Stimulated activated effector memory CD8-positive, alpha-beta T cell treated with anti-CD3 and anti-CD28 coated beads, Interleukin-12 subunit alpha, Interleukin-12 subunit beta, amount 100 ng/mL, for 72 hours (primary cell): Measurements from ENCODE around the gene ZNF682.
"Not testable (repeated sequence)": the region's sequence is repeated elsewhere in the genome, so short reads cannot be mapped to it uniquely, and the experiment has no call there.

Source experiments
- ATAC-seq: fragments of 150-1000 bp; cut with Tn5 transposase; 2 replicates; pipeline ENCODE4 v1.10.0; 2021
- DNase-seq, 2 donors: peaks; one replicate each; pipeline ENCODE4 v3.0.0; 2021 to 2022; ENCODE audit warnings: low spot score in 2 of 2
- H3K27ac Mint-ChIP-seq: one replicate; pipeline ENCODE4 v1.8.0; 2022; ENCODE audit warnings: mild to moderate bottlenecking, mixed read lengths
- H3K36me3 Mint-ChIP-seq: one replicate; pipeline ENCODE4 v1.8.0; 2022; ENCODE audit warnings: mild to moderate bottlenecking, mixed read lengths
- H3K4me1 Mint-ChIP-seq: one replicate; pipeline ENCODE4 v1.8.0; 2022; ENCODE audit warnings: mixed read lengths
- H3K4me3 Mint-ChIP-seq: one replicate; pipeline ENCODE4 v1.8.0; 2022; ENCODE audit warnings: mild to moderate bottlenecking, mixed read lengths
- H3K9me3 Mint-ChIP-seq: one replicate; pipeline ENCODE4 v1.8.0; 2022; ENCODE audit warnings: mixed read lengths

Gene ZNF682

GRCh38 chr19:20039203-20039723 is at the start of gene ZNF682:
TSS of gene ZNF682 (minus strand) at chr19:20039505. CDS start at chr19:20039345, 160 bp downstream.
- Mint-ChIP-seq H3K4me1 (peaks cover 6% of the 10 kb centered on the region), H3K27ac (peak within 1 kb of the TSS; percentile 87), H3K4me3 (peak within 1 kb of the TSS; percentile 84), H3K36me3 (peaks cover 6% of the 10 kb centered on the region), H3K9me3 (no peaks in the 10 kb centered on the region)
- DNase-seq, result peak; percentile 85 to 96
- peak; percentile 99 for ATAC-seq

- not testable (repeated sequence) for H3K4me3 Mint-ChIP-seq, H3K9me3 Mint-ChIP-seq, ATAC-seq, DNase-seq, H3K27ac Mint-ChIP-seq, H3K4me1 Mint-ChIP-seq, H3K36me3 Mint-ChIP-seq
These were observed 43.6 kb upstream of the ZNF682 start for GRCh38 chr19:20082876-20083275.

- not testable (repeated sequence) for DNase-seq, H3K27ac Mint-ChIP-seq, ATAC-seq, H3K9me3 Mint-ChIP-seq, H3K4me1 Mint-ChIP-seq, H3K4me3 Mint-ChIP-seq, H3K36me3 Mint-ChIP-seq
These were observed 43.0 kb upstream of the ZNF682 start for GRCh38 chr19:20082232-20082833.

- Mint-ChIP-seq H3K9me3 (no peaks in the 10 kb centered on the region), H3K4me3 (no peak overlapping the region), H3K4me1 (peaks cover 5% of the 10 kb centered on the region), H3K36me3 (peaks cover 6% of the 10 kb centered on the region), H3K27ac (no peak overlapping the region)
- no peak for ATAC-seq
- DNase-seq, result no peak
These were observed 41.4 kb upstream of the ZNF682 start for GRCh38 chr19:20080656-20081055.

GRCh38 chr19:20079476-20079875 is 40.2 kb upstream of the ZNF682 start:
- peak overlapping the region; percentile 91 for H3K4me3 Mint-ChIP-seq
- H3K9me3 Mint-ChIP-seq, result no peaks in the 10 kb centered on the region
- ATAC-seq (no peak), DNase-seq (no peak)
- H3K4me1 Mint-ChIP-seq, result peaks cover 5% of the 10 kb centered on the region
- no peak overlapping the region for H3K27ac Mint-ChIP-seq
- peaks cover 6% of the 10 kb centered on the region for H3K36me3 Mint-ChIP-seq

- H3K4me1 Mint-ChIP-seq, result peaks cover 5% of the 10 kb centered on the region
- no peaks in the 10 kb centered on the region for H3K9me3 Mint-ChIP-seq
- ATAC-seq, result no peak
- peak overlapping the region; percentile 54 for H3K27ac Mint-ChIP-seq
- H3K36me3 Mint-ChIP-seq, result peaks cover 6% of the 10 kb centered on the region
- DNase-seq, result peak in 1 of 2 donors; percentile 49
- peak overlapping the region; percentile 91 for H3K4me3 Mint-ChIP-seq
These were observed 39.3 kb upstream of the ZNF682 start for GRCh38 chr19:20078581-20079031.

GRCh38 chr19:20077791-20078463 is 38.6 kb upstream of the ZNF682 start, which contains the start of gene ZNF90:
TSS of gene ZNF90 (plus strand) at chr19:20078000. CDS start at chr19:20078133, 133 bp downstream.
- Mint-ChIP-seq H3K36me3 (peaks cover 6% of the 10 kb centered on the region), H3K9me3 (no peaks in the 10 kb centered on the region), H3K4me3 (peak within 1 kb of the TSS; percentile 91), H3K27ac (peak within 1 kb of the TSS; percentile 54), H3K4me1 (peaks cover 5% of the 10 kb centered on the region)
- DNase-seq (peak; percentile 63 to 87), ATAC-seq (peak; percentile 99)

GRCh38 chr19:20072936-20073335 is 33.6 kb upstream of the ZNF682 start:
- H3K4me3 Mint-ChIP-seq, result no peak overlapping the region
- no peak for ATAC-seq
- no peaks in the 10 kb centered on the region for H3K36me3 Mint-ChIP-seq
- no peak for DNase-seq
- H3K4me1 Mint-ChIP-seq, result no peaks in the 10 kb centered on the region
- H3K9me3 Mint-ChIP-seq, result no peaks in the 10 kb centered on the region
- no peak overlapping the region for H3K27ac Mint-ChIP-seq

GRCh38 chr19:20070691-20071090 is 31.4 kb upstream of the ZNF682 start:
- DNase-seq (no peak), ATAC-seq (no peak)
- H3K4me3 Mint-ChIP-seq, result no peak overlapping the region
- no peaks in the 10 kb centered on the region for H3K36me3 Mint-ChIP-seq
- no peaks in the 10 kb centered on the region for H3K9me3 Mint-ChIP-seq
- H3K4me1 Mint-ChIP-seq, result no peaks in the 10 kb centered on the region
- no peak overlapping the region for H3K27ac Mint-ChIP-seq

GRCh38 chr19:20068559-20068958 is 29.3 kb upstream of the ZNF682 start:
- not testable (repeated sequence) for DNase-seq, H3K4me3 Mint-ChIP-seq, H3K36me3 Mint-ChIP-seq, H3K4me1 Mint-ChIP-seq, ATAC-seq, H3K27ac Mint-ChIP-seq, H3K9me3 Mint-ChIP-seq

- no peak overlapping the region for H3K4me3 Mint-ChIP-seq
- H3K4me1 Mint-ChIP-seq, result no peaks in the 10 kb centered on the region
- no peak for ATAC-seq
- no peaks in the 10 kb centered on the region for H3K9me3 Mint-ChIP-seq
- no peak overlapping the region for H3K27ac Mint-ChIP-seq
- H3K36me3 Mint-ChIP-seq, result no peaks in the 10 kb centered on the region
- no peak for DNase-seq
These were observed 28.6 kb upstream of the ZNF682 start for GRCh38 chr19:20067943-20068342.

- DNase-seq, result no peak
- Mint-ChIP-seq H3K9me3 (no peaks in the 10 kb centered on the region), H3K4me3 (no peak overlapping the region), H3K4me1 (no peaks in the 10 kb centered on the region), H3K36me3 (no peaks in the 10 kb centered on the region), H3K27ac (no peak overlapping the region)
- no peak for ATAC-seq
These were observed 27.6 kb upstream of the ZNF682 start for GRCh38 chr19:20066861-20067260.

GRCh38 chr19:20060282-20060681 is 21.0 kb upstream of the ZNF682 start:
- ATAC-seq, result no peak
- no peaks in the 10 kb centered on the region for H3K9me3 Mint-ChIP-seq

GRCh38 chr19:20058738-20059137 is 19.4 kb upstream of the ZNF682 start:
- not testable (repeated sequence) for H3K4me1 Mint-ChIP-seq, DNase-seq, H3K27ac Mint-ChIP-seq, ATAC-seq, H3K9me3 Mint-ChIP-seq, H3K36me3 Mint-ChIP-seq, H3K4me3 Mint-ChIP-seq

More at GRCh38 chr19:20060282-20060681, 21.0 kb upstream of the ZNF682 start:
- Mint-ChIP-seq H3K4me3 (no peak overlapping the region), H3K36me3 (no peaks in the 10 kb centered on the region), H3K4me1 (no peaks in the 10 kb centered on the region), H3K27ac (no peak overlapping the region)
- DNase-seq, result no peak

- no peaks in the 10 kb centered on the region for H3K9me3 Mint-ChIP-seq
- peak overlapping the region; percentile 82 for H3K27ac Mint-ChIP-seq
- H3K36me3 Mint-ChIP-seq, result no peaks in the 10 kb centered on the region
- peaks cover 7% of the 10 kb centered on the region for H3K4me1 Mint-ChIP-seq
- peak overlapping the region; percentile 93 for H3K4me3 Mint-ChIP-seq
- DNase-seq (peak; percentile 33 to 76), ATAC-seq (peak; percentile 97)
These were observed 12.8 kb upstream of the ZNF682 start for GRCh38 chr19:20051841-20052768.
